ENCODE measurements around the gene COL5A1. TPM values are rescaled to one million over a fixed set of nuclear protein-coding genes. Genes with fewer than 3 reads are reported as not detected.
A peak's percentile ranks its signal among the peaks of the same experiment; 100 is the strongest.

COL5A1 gene
- total RNA-seq, 1 experiment from 2014 or later = not detected

DNA sequence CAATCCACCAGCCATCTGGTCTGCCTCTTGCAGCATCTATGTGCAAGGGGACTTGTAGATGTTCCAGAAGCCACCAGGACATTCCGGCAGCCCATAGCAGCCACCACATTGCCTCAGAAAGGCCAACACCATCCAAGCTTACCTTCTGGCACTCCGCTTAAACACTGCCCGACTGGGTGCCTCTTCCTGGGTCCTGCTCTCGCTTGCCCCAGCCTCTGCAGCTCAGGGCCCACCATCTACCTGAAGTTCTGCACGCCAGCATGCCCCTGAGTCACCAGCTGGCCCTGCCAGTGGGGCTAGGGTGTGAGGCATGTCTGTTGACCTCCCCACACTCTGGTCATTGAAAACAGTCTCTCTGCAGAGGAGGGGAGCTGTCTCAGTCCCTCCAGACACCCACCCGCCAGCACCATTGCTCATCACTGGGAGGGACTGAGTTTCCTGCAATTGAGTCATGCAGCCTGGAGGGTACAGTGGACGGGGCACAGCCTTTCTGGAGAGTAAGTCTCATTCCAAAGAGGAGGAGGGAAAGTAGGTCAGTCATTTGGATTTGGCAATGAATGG lies 16.9 kb upstream of the COL5A1 start:
- no peaks in the 10 kb centered on the region for H3K27me3 Mint-ChIP-seq (ENCODE audit: insufficient read depth, unreplicated experiment)
- BruUV-seq (replicated peaks) = no TSS peak
- no peak overlapping the region for H3K27ac Mint-ChIP-seq (ENCODE audit: low read depth, unreplicated experiment)
- POLR2A ChIA-PET = no interaction called here
- CTCF ChIA-PET = interaction anchor here (0.6 kb wide), 1 partner anchor 28 kb away, joined by 3 read pairs; no protein-coding TSS in a partner anchor
- H3K4me1 Mint-ChIP-seq (ENCODE audit: insufficient read depth, unreplicated experiment) = peaks cover 22% of the 10 kb centered on the region
- no peaks in the 10 kb centered on the region for H3K36me3 Mint-ChIP-seq (ENCODE audit: insufficient read depth, unreplicated experiment)
- H3K4me3 Mint-ChIP-seq (ENCODE audit: unreplicated experiment) = no peak overlapping the region
- H3K9me3 Mint-ChIP-seq (ENCODE audit: unreplicated experiment) = no peaks in the 10 kb centered on the region
- TF ChIP-seq, protein P1, sequence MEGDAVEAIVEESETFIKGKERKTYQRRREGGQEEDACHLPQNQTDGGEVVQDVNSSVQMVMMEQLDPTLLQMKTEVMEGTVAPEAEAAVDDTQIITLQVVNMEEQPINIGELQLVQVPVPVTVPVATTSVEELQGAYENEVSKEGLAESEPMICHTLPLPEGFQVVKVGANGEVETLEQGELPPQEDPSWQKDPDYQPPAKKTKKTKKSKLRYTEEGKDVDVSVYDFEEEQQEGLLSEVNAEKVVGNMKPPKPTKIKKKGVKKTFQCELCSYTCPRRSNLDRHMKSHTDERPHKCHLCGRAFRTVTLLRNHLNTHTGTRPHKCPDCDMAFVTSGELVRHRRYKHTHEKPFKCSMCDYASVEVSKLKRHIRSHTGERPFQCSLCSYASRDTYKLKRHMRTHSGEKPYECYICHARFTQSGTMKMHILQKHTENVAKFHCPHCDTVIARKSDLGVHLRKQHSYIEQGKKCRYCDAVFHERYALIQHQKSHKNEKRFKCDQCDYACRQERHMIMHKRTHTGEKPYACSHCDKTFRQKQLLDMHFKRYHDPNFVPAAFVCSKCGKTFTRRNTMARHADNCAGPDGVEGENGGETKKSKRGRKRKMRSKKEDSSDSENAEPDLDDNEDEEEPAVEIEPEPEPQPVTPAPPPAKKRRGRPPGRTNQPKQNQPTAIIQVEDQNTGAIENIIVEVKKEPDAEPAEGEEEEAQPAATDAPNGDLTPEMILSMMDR (IDR thresholded peaks at IDR 0.05; ENCODE audit: unreplicated experiment) = no peak
- DNase-seq (ENCODE audit: unreplicated experiment) = peak; percentile 79
- intact Hi-C loops (cut with micrococcal nuclease) = no loop called here

DNA sequence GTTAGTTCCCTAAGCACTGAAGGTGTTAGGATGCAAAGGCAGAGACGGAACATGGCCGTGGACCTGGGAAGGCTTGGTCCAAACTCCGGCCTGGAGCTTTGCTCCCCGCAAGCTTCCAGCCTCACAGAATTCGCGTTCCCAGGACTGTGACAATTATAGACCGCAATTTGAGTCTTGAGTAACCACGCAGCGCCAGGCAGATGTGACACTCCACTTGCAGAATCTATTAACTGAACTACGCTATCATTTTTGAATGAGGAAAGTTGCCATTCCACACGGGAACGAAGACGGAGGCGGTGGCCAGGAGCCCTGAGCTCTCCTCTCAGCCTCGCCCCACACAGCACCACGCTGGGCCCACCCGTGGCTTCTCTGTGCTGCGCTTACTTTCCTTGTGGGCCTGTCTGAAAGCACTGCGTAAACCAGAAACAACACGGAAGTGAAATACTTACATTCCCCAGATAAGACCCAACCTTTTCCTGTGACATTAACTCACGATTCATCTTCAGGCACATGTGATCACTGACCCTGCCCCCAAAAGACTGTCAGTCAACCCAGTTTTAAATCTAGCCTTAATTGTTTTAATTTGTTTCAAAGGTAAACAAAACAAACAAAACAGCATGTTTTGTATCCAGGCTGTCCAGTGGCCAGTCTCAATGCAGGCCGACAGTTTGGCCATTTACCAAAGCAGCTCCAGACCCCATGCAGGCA lies 16.1 kb upstream of the COL5A1 start:
- TF ChIP-seq, protein P1 (IDR thresholded peaks at IDR 0.05; ENCODE audit: unreplicated experiment) = no peak
- Mint-ChIP-seq H3K4me1 (ENCODE audit: insufficient read depth, unreplicated experiment) (peaks cover 22% of the 10 kb centered on the region), H3K4me3 (ENCODE audit: unreplicated experiment) (no peak overlapping the region), H3K27me3 (ENCODE audit: insufficient read depth, unreplicated experiment) (no peaks in the 10 kb centered on the region), H3K36me3 (ENCODE audit: insufficient read depth, unreplicated experiment) (no peaks in the 10 kb centered on the region), H3K27ac (ENCODE audit: low read depth, unreplicated experiment) (no peak overlapping the region), H3K9me3 (ENCODE audit: unreplicated experiment) (no peaks in the 10 kb centered on the region)
- BruUV-seq (replicated peaks) = no TSS peak
- intact Hi-C loops (cut with micrococcal nuclease) = no loop called here
- CTCF ChIA-PET = interaction anchor here (0.9 kb wide), 1 partner anchor 64 kb away, joined by 3 read pairs; no protein-coding TSS in a partner anchor
- DNase-seq (ENCODE audit: unreplicated experiment) = no peak
- POLR2A ChIA-PET = no interaction called here

DNA sequence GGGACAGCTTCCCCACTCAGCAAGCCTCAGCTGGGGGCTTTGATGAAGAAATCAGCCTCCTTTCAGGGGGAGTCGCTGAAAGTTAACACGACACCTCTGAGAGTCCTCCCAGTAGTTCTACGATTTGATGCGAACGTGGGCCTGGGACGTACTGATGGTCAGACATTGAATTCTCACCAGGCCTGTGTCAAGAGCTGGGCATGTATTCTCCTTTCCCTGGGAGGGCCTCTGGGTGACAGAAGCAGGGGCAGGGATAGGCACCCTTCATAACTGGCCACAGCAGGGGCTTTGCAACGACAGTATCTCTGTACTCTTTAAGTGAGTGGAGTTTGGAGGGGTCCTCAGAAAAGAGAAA lies 15.6 kb upstream of the COL5A1 start:
- ChIA-PET POLR2A (no interaction called here), CTCF (interaction anchor here (0.9 kb wide), 1 partner anchor 63 kb away, joined by 3 read pairs; no protein-coding TSS in a partner anchor)
- no peaks in the 10 kb centered on the region for H3K27me3 Mint-ChIP-seq (ENCODE audit: insufficient read depth, unreplicated experiment)
- no peaks in the 10 kb centered on the region for H3K36me3 Mint-ChIP-seq (ENCODE audit: insufficient read depth, unreplicated experiment)
- intact Hi-C loops (cut with micrococcal nuclease) = no loop called here
- H3K4me1 Mint-ChIP-seq (ENCODE audit: insufficient read depth, unreplicated experiment) = peaks cover 22% of the 10 kb centered on the region
- H3K27ac Mint-ChIP-seq (ENCODE audit: low read depth, unreplicated experiment) = no peak overlapping the region
- DNase-seq (ENCODE audit: unreplicated experiment) = no peak
- no peaks in the 10 kb centered on the region for H3K9me3 Mint-ChIP-seq (ENCODE audit: unreplicated experiment)
- TF ChIP-seq, protein P1 (IDR thresholded peaks at IDR 0.05; ENCODE audit: unreplicated experiment) = no peak
- H3K4me3 Mint-ChIP-seq (ENCODE audit: unreplicated experiment) = no peak overlapping the region
- no TSS peak for BruUV-seq (replicated peaks)

DNA sequence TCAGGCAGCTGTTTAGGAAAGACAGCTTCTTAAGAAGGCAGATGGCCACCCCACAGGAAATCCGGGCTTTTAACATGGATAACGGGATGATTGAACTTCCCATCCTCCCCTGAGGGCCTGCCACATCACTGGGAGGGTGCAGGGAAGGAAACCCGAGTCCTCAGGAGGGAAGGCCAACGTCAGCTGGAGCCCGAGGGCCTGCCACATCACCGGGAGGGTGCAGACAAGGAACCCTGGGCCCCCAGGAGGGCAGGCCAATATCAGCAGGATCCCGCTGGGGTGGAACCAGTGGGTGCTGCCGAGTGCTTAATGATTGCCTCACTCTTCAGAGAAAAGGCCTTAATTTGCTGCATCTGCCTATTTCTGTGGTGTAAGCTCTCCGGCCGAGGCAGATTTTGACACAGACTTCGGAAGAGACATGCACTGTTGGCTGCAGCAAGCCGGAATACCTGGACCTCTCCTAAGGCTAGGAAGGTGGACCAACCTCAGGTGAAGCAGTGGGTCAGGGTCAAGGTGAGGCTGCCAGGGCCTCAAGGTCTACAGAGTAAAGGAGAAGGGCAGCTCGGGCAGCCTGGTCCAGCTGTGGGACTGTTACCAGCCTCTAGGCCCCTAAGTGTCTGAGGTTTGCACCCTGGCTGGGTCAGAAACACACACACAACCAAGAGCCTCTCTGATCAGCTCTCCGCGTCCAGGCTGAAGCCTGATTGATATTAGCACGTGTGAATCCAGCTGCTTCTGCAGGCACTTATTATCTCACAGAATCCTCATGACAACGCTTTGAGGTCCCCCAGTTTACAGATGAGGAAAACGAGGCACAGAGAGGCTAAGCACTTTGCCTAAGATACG lies 14.8 kb upstream of the COL5A1 start:
- ChIA-PET POLR2A (no interaction called here), CTCF (interaction anchor here (0.7 kb wide), 1 partner anchor 178 kb away, joined by 3 read pairs; no protein-coding TSS in a partner anchor)
- H3K27me3 Mint-ChIP-seq (ENCODE audit: insufficient read depth, unreplicated experiment) = no peaks in the 10 kb centered on the region
- peak; percentile 50 for DNase-seq (ENCODE audit: unreplicated experiment)
- intact Hi-C loops (cut with micrococcal nuclease) = no loop called here
- H3K9me3 Mint-ChIP-seq (ENCODE audit: unreplicated experiment) = no peaks in the 10 kb centered on the region
- BruUV-seq (replicated peaks) = no TSS peak
- no peak overlapping the region for H3K4me3 Mint-ChIP-seq (ENCODE audit: unreplicated experiment)
- TF ChIP-seq, protein P1 (IDR thresholded peaks at IDR 0.05; ENCODE audit: unreplicated experiment) = no peak
- peaks cover 22% of the 10 kb centered on the region for H3K4me1 Mint-ChIP-seq (ENCODE audit: insufficient read depth, unreplicated experiment)
- no peaks in the 10 kb centered on the region for H3K36me3 Mint-ChIP-seq (ENCODE audit: insufficient read depth, unreplicated experiment)
- H3K27ac Mint-ChIP-seq (ENCODE audit: low read depth, unreplicated experiment) = no peak overlapping the region

All from MCF 10A (cell line).